CD4-positive, alpha-beta T cell treated with Interleukin-6 at 100 ng/mL for 8 hours (primary cell): ENCODE measurements around the gene OR2A12.
"Not testable (repeated sequence)": the region's sequence is repeated elsewhere in the genome, so short reads cannot be mapped to it uniquely, and the experiment has no call there.

Experiments used
- DNase-seq: peaks from one replicate; pipeline ENCODE4 v3.0.0-alpha.2; 2020; ENCODE audit warnings: mixed read lengths, low spot score

OR2A12 gene

GRCh38 chr7:144085978-144086377 lies at the start of gene OR2A12:
Gene OR2A12 (plus strand): TSS chr7:144086278. CDS start chr7:144095108, 8,830 bp downstream.
- no peak for DNase-seq

- DNase-seq: no peak
These were observed 49.7 kb upstream of the OR2A12 start for GRCh38 chr7:144036302-144036885.

GRCh38 chr7:144037414-144038035 lies 48.6 kb upstream of the OR2A12 start:
- DNase-seq: no peak

GRCh38 chr7:144038887-144039286 lies 47.2 kb upstream of the OR2A12 start:
- DNase-seq: no peak

GRCh38 chr7:144048648-144049047 lies 37.4 kb upstream of the OR2A12 start, which contains the start of gene OR2A5:
Gene OR2A5 (plus strand): TSS chr7:144048948. CDS start chr7:144050402, 1,454 bp downstream.
- DNase-seq: no peak

- DNase-seq: no peak
These were observed 36.6 kb upstream of the OR2A12 start for GRCh38 chr7:144049491-144049890.

GRCh38 chr7:144050093-144050492 lies 36.0 kb upstream of the OR2A12 start:
- no peak for DNase-seq

- not testable (repeated sequence) for DNase-seq
These were observed 35.2 kb upstream of the OR2A12 start for GRCh38 chr7:144050884-144051283.

GRCh38 chr7:144057954-144058353 lies 28.1 kb upstream of the OR2A12 start:
- DNase-seq: no peak

- DNase-seq: no peak
These were observed 22.4 kb upstream of the OR2A12 start for GRCh38 chr7:144063710-144064109.

GRCh38 chr7:144069511-144069910 lies 16.6 kb upstream of the OR2A12 start, which contains the start of gene OR2A25:
Gene OR2A25 (plus strand): TSS chr7:144069811. CDS start chr7:144074220, 4,409 bp downstream.
- no peak for DNase-seq

- DNase-seq: no peak
These were observed 16.1 kb upstream of the OR2A12 start for GRCh38 chr7:144069953-144070352.

- DNase-seq: no peak
These were observed 11.7 kb upstream of the OR2A12 start for GRCh38 chr7:144074374-144074773.

GRCh38 chr7:144086730-144087129 lies 652 bp downstream of the OR2A12 start:
- no peak for DNase-seq

GRCh38 chr7:144087230-144087629 lies 1.2 kb downstream of the OR2A12 start:
- no peak for DNase-seq

- DNase-seq: no peak
These were observed 4.6 kb downstream of the OR2A12 start for GRCh38 chr7:144090667-144091066.

GRCh38 chr7:144098776-144099175 lies 12.7 kb downstream of the OR2A12 start:
- no peak for DNase-seq

GRCh38 chr7:144100607-144101006 lies 14.5 kb downstream of the OR2A12 start:
- DNase-seq: no peak

GRCh38 chr7:144102041-144102440 lies 16.0 kb downstream of the OR2A12 start:
- DNase-seq: no peak

- no peak for DNase-seq
These were observed 19.1 kb downstream of the OR2A12 start for GRCh38 chr7:144105211-144105610.

GRCh38 chr7:144109283-144109682 lies 23.2 kb downstream of the OR2A12 start, which contains the start of gene OR2A2:
Gene OR2A2 (plus strand): TSS chr7:144109583. CDS start chr7:144109583, 0 bp downstream.
- no peak for DNase-seq

- DNase-seq: no peak
These were observed 24.2 kb downstream of the OR2A12 start for GRCh38 chr7:144110272-144110671.

GRCh38 chr7:144113651-144114050 lies 27.6 kb downstream of the OR2A12 start:
- DNase-seq: no peak

GRCh38 chr7:144118341-144118740 lies 32.3 kb downstream of the OR2A12 start:
- no peak for DNase-seq
